AG09319 (cell line): ENCODE results near the gene TBCE.

Source experiments
- DNase-seq: peaks from one replicate; pipeline ENCODE4 v3.0.0-alpha.2; 2010; ENCODE audit warnings: low read depth; ENCODE audit errors: extremely low read depth
- TF ChIP-seq, protein P1 (sequence below): IDR thresholded peaks from 2 replicates; pipeline ENCODE4 v1.5.1; 2011; ENCODE audit warnings: low read depth, mild to moderate bottlenecking, inconsistent platforms, low read length, moderate library complexity

TBCE gene, protein sequence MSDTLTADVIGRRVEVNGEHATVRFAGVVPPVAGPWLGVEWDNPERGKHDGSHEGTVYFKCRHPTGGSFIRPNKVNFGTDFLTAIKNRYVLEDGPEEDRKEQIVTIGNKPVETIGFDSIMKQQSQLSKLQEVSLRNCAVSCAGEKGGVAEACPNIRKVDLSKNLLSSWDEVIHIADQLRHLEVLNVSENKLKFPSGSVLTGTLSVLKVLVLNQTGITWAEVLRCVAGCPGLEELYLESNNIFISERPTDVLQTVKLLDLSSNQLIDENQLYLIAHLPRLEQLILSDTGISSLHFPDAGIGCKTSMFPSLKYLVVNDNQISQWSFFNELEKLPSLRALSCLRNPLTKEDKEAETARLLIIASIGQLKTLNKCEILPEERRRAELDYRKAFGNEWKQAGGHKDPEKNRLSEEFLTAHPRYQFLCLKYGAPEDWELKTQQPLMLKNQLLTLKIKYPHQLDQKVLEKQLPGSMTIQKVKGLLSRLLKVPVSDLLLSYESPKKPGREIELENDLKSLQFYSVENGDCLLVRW

DNA sequence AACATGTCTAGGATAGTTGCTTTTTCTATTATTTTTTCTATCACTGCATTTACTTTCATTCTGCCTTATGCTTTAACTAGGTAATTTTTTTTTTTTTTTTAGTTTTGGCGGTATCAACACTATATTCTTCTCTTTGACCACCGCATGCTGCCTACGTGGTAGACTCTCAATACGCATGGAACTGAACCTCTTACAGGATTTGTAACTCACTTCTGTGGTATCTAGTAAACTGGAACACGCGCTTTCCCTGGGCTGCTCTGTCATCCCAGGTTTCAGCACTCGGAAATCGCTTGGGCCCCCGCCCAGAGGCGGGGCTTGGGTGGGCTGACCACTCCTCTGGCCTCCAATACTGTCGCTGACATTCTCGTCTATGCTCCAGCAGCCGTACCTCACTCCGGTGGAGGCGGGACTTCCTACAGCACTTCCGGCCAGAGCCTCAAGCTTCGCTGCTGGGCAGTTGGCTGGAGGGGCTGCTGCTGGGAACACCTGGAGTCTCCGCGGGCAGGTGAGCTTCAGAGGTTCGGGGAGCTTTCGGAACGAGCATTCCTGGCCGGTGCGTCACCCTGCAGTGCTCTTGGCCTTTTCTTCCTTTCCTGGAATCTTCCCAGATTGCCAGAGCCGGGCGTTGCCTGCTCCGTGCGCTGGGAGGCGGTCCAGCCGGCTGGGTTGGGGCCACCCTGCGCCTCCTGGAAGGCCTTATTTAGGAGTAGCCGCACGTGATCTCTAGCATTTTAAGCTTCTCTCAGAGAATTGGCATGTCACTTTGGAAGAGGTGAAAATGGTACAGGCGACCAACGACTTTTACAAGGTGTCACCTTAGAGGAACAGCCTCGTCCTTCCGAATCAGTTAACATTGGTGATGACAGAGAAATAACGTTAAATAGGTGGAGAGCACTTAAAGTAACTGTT is at the start of gene TBCE:
Gene TBCE (plus strand): TSS at position 428 of the 909 bp plus-strand sequence. CDS start 12,623 bp downstream, outside the sequence.
- TF ChIP-seq, protein P1, sequence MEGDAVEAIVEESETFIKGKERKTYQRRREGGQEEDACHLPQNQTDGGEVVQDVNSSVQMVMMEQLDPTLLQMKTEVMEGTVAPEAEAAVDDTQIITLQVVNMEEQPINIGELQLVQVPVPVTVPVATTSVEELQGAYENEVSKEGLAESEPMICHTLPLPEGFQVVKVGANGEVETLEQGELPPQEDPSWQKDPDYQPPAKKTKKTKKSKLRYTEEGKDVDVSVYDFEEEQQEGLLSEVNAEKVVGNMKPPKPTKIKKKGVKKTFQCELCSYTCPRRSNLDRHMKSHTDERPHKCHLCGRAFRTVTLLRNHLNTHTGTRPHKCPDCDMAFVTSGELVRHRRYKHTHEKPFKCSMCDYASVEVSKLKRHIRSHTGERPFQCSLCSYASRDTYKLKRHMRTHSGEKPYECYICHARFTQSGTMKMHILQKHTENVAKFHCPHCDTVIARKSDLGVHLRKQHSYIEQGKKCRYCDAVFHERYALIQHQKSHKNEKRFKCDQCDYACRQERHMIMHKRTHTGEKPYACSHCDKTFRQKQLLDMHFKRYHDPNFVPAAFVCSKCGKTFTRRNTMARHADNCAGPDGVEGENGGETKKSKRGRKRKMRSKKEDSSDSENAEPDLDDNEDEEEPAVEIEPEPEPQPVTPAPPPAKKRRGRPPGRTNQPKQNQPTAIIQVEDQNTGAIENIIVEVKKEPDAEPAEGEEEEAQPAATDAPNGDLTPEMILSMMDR, result peak; percentile 26

DNA sequence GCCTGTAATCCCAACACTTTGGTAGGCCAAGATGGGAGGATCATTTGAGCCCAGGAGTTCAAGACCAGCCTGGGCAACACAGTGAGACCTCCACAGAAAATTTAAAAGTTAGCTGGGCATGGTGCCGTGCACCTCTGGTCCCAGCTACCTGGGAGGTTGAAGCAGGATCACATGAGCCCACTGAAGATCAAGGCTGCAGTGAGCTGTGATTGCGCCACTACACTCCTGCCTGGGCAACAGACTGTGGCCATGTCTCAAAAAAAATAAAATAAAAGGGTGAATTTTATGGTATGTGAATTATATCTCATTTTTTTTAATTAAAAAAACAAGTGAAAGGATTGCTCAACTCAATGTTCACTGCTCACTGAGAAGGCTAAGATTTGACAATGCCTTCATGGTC is 48.0 kb upstream of the TBCE start:
- TF ChIP-seq, protein P1, result no peak
- no peak for DNase-seq

More for the DNA sequence above, at the start of gene TBCE:
- DNase-seq, result peak; percentile 85

DNA sequence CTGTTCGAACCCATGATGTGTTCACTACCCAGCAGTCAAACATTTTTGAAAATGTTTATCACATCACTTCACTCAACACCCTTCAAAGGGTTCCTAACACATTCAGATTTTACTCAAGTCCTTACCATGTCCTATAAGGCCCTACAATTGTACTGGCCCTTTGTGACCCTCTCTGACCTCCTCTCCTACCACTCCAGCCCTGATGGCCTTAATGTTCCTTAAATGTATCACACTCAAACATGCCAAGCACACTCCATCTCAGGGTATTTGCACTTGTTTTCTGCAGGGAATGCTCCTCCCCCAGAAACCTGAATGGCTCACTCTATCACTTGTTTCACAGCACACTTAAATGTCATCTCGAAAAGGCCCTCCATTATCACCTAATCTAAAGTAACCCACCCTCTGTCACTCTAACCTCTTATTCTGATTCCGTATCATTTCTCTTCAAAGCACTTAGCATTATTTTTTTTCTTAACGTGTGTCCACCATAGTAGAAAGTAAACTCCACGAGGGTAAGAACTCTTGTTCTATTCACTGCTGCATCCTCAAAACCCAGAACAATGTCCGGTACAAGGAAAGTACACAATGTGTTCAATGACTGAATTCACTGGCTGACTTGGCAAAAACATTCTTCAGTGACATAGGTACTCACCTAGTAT is 46.6 kb upstream of the TBCE start:
- no peak for DNase-seq
- TF ChIP-seq, protein P1, result no peak

DNA sequence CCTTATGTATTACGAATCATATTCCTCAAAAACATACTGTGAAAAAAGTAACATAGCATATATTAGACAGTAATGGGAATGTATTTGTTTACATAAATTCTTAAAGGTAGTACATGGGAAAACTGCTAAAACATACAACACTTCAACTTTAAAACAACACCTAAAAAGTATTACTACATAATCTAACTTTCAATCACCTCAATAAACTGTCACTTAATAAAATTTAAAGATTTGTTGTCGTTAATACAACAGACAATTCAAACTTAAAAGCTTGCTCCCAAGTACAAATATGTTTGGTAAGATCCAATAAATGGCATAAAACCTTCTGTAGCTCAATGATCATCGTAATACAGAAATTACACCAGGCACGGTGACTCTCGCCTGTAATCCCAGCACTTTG is 42.9 kb upstream of the TBCE start:
- no peak for DNase-seq
- TF ChIP-seq, protein P1, result no peak

DNA sequence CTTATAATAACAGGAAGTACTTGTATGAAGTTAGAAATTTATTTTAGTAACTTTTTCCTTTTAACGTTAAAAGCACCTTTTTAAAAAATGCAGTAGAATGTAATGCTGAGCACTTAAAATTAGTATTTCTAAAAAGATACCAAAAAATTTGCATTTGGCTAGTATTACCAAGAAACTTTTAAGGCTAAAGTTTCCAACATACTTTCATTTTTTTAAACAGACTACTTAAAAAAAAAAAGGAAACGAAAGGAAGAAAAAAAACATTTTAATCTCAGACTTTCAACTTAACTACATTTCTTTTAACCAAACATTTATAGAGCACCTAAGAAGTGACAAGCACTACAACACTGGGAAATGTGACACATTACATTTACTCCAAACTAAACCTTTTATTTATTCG is 42.1 kb upstream of the TBCE start:
- DNase-seq, result no peak
- TF ChIP-seq, protein P1, result no peak

DNA sequence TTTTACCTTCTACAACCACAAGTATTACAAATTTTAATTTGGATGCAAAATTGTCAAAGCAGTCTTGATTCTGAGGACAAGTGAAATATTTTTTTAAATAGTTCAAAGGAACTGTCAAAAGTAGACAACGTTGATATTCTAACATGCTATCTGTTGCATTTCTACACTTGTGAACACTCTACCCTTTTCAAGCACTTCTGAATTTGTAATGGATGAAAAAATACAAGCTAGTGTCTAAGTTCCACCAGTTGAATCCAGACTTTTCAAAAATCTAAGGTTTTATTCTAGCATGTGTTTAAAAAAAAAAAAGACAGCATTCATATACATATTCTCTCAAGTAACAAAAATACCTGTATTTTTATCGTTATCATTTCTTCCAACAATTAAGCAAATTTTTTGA is 41.4 kb upstream of the TBCE start:
- DNase-seq, result no peak
- TF ChIP-seq, protein P1, result no peak
